ENCODE data around the gene CHCHD6.
"Not testable (repeated sequence)": the region's sequence is repeated elsewhere in the genome, so short reads cannot be mapped to it uniquely, and the experiment has no call there.

The CHCHD6 gene

GRCh38 chr3:126765187-126766069 lies 61.4 kb downstream of the CHCHD6 start:
- no peak for FAIRE-seq
- DNase-seq (ENCODE audit: low spot score): no peak

- FAIRE-seq (no peak), DNase-seq (ENCODE audit: low spot score) (no peak)
Measured at GRCh38 chr3:126766653-126767052, 62.6 kb downstream of the CHCHD6 start.

DNA sequence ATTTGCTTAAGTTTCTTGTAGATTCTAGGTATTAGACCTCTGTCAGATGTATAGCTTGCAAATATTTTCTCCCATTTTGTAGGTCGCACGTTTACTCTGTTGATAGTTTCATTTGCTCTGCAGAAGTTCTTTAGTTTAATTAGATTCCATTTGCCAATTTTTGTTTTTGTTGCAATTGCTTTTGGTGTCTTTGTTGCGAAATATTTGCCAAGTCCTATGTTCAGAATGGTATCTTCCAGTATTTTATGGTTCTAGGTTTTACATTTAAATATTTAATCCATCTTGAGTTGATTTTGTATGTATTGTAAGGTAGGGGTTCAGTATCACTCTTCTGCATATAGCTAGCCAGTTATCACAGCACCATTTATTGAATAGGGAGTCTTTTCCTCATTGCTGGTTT lies 64.9 kb downstream of the CHCHD6 start:
- no peak for DNase-seq (ENCODE audit: low spot score)
- no peak for FAIRE-seq

DNA sequence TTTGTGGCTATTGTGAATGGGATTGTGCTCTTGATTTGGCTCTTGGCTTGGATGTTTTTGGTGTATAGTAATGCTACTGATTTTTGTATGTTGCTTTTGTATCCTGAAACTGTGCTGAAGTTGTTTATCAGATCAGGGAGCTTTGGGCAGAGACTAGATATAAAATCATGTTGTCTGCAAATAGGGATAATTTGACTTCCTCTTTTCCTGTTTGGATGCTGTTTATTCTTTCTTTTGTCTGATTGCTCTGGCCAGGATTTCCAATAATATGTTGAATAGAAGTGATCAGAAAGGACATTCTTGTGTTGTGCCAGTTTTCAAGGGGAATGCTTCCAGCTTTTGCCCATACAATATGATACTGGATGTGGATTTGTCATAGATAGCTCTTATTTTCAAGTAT lies 66.1 kb downstream of the CHCHD6 start:
- FAIRE-seq: no peak
- DNase-seq (ENCODE audit: low spot score): no peak

GRCh38 chr3:126773167-126773566 lies 69.1 kb downstream of the CHCHD6 start:
- FAIRE-seq (no peak), DNase-seq (ENCODE audit: low spot score) (no peak)

GRCh38 chr3:126773783-126774182 lies 69.7 kb downstream of the CHCHD6 start:
- FAIRE-seq (no peak), DNase-seq (ENCODE audit: low spot score) (no peak)

DNA sequence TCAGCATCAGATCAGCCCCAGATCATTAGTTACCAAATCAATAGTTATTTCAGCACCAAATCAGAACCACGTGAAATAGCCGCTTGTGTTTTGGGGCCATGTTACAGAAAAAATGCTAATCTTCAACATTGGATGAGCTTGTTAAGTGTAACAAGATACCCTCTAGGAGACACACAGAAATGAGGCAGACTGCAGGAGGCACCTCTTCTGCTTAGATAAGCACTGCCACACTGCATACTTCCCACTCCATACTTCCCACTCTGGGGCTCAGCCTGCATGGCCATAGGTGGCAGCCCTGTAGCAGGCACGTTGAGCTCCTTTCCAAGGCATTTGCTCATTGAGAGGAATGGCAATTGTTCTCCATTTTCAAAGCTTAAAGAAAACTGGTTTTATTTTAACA lies 73.3 kb downstream of the CHCHD6 start:
- no peak for DNase-seq (ENCODE audit: low spot score)

GRCh38 chr3:126780666-126781065 lies 76.6 kb downstream of the CHCHD6 start:
- DNase-seq (ENCODE audit: low spot score) (no peak), FAIRE-seq (no peak)

More for the DNA sequence above, 73.3 kb downstream of the CHCHD6 start:
- FAIRE-seq: no peak

DNA sequence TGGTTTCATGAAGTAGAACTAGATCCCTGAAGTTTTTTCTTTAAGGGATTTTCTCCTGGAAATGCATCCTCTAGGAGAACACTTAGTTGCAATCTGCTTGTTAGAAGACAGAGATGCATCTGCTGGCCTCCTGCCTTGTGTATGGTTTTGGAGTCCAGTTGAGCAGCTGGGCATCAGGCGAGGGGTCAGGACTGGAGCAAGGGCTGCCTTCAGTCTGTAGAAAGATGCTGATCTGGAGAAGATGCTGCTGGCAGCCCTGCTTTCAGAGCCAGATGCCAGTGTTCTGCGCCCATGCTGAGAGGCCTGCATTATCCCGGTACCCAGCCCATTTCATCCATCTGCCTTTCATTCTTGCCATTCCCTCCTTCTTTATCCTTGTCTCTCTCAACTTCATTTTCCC lies 77.4 kb downstream of the CHCHD6 start:
- DNase-seq (ENCODE audit: low spot score) (no peak), FAIRE-seq (no peak)

DNA sequence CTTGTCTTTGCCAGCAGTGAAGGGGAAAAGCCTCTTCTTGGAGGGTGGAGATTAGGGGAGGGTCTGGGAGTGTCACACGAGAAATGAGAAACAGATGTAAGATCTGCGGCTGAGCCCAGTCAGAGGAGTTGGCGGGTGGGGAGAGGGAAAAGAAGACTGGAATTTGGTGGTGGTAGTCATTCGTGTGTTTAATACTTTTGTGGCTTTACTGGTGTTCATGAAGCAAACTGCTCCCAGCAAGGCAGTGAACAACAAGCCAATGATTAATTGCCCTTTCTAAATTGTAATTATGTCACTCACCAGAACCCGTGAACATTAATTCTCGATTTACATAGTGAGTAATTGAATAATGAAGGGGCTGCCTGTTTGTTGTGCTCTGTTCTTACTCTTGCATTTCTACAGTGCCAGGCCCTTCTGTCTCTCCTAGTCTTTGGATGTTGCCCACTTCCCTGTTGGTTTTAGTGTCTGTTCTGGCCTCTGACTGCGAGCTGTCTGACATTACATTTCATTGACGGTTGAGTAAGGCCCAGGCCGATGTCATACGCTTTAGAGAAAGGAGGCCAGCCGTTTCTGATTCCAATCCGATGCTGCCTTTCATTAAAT lies 78.0 kb downstream of the CHCHD6 start:
- DNase-seq (ENCODE audit: low spot score) (peak; percentile 66), FAIRE-seq (peak; percentile 84)

GRCh38 chr3:126782536-126782935 lies 78.5 kb downstream of the CHCHD6 start:
- peak; percentile 90 for FAIRE-seq

DNA sequence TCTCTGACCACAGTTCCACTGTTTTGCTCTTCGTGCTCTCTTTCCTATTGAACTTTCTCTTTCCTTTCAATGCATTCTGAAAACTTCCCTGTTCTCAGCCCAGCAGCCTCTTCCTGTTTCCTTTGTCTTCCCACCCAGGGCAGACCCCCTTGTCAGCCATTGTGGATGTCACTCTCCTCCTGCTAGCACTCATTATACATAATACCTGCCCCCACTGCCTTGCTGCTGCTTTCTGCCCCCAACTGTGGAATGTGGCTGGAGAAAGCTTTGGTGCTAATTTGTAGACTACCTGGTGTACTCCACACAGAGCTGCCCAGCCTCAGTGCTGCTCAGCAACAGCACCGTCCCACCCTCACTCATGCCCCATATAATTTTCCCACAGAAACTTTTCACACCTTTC lies 80.2 kb downstream of the CHCHD6 start:
- FAIRE-seq (no peak), DNase-seq (ENCODE audit: low spot score) (no peak)

More at GRCh38 chr3:126782536-126782935, 78.5 kb downstream of the CHCHD6 start:
- peak; percentile 89 for DNase-seq (ENCODE audit: low spot score)

DNA sequence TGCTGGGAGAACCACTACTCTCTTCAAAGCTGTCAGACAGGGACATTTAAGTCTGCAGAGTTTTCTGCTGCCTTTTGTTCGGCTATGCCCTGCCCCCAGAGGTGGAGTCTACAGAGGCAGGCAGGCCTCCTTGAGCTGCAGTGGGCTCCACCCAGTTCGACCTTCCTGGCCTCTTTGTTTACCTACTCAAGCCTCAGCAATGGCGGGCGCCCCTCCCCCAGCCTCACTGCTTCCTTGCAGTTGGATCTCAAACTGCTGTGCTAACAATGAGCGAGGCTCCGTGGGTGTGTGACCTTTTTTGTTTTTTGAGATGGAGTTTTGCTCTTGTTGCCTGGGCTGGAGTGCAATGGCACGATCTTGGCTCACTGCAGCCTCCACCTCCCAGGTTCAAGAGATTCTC lies 87.3 kb downstream of the CHCHD6 start:
- FAIRE-seq; DNase-seq (ENCODE audit: low spot score): not testable (repeated sequence)

- FAIRE-seq (no peak), DNase-seq (ENCODE audit: low spot score) (no peak)
Measured at GRCh38 chr3:126792998-126793397, 89.0 kb downstream of the CHCHD6 start.

DNA sequence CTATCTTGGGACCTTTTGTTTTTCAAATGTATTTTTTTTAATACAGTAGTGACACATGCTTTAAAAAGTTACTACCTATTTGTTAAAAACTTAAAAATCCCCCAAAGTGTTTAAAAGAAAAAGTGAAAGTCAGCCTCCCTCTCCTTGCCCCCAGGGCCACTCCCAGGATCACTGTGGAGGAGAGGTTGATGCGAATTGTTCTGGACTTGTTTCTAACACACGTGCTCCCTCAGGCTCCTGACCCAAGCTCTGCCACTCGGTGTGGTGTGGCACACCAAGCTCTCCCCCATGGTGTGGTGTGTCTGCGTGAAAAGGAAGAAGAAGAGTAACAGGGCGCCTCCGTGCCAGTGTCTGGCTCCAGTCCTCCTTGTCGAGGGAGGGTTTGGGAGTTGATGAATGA lies 93.5 kb downstream of the CHCHD6 start:
- DNase-seq (ENCODE audit: low spot score) (no peak), FAIRE-seq (no peak)

DNA sequence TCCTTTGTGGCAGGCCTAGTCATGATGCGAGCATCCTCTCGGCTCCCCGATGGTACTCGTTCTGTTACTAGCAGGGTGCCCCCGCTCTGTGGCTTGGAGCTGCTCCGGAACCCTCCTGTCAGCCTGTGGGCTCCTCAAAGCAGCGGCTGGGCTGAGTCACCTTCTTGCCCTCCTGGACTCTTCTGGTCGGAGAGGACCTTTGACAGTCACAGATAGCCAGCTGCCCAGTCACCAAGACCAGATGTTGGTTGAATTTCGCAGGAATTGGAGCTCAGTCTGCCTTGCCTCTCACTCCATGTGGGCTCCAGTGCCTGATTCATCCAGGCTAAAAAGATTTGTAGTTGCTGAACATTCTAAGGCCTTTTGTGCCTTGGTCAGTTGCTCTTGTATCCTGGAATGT lies 94.5 kb downstream of the CHCHD6 start:
- no peak for FAIRE-seq

GRCh38 chr3:126799099-126799498 lies 95.1 kb downstream of the CHCHD6 start:
- DNase-seq (ENCODE audit: low spot score) (no peak), FAIRE-seq (no peak)

More for the DNA sequence above, 94.5 kb downstream of the CHCHD6 start:
- DNase-seq (ENCODE audit: low spot score): no peak

GRCh38 chr3:126801312-126801711 lies 97.3 kb downstream of the CHCHD6 start:
- not testable (repeated sequence) for FAIRE-seq

DNA sequence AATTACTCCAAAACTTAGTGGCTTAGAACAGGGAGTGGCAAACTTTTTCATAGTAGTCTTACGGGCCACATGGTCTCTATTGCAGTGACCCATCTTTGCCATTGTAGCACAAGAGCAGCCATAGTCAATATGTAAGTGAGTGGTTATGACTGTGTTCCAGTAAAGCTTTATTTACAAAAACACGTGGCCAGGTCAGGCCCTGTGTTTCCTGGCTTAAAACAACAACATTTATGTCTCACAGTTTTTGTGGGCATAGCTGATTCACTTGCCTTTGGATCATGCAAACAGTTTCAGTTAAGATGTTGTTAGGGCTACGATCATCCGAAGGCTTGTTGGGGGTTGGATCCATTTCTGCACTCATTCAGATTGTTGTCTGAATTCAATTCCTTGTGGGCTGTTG lies 103.8 kb downstream of the CHCHD6 start:
- DNase-seq (ENCODE audit: low spot score): no peak

More at GRCh38 chr3:126801312-126801711, 97.3 kb downstream of the CHCHD6 start:
- not testable (repeated sequence) for DNase-seq (ENCODE audit: low spot score)

GRCh38 chr3:126811530-126811929 lies 107.5 kb downstream of the CHCHD6 start:
- DNase-seq (ENCODE audit: low spot score): no peak
- FAIRE-seq: no peak

More for the DNA sequence above, 103.8 kb downstream of the CHCHD6 start:
- FAIRE-seq: no peak

- no peak for FAIRE-seq
Measured at GRCh38 chr3:126816298-126816697, 112.3 kb downstream of the CHCHD6 start.

GRCh38 chr3:126816986-126817777 lies 113.1 kb downstream of the CHCHD6 start:
- no peak for DNase-seq (ENCODE audit: low spot score)
- no peak for FAIRE-seq

More at GRCh38 chr3:126816298-126816697, 112.3 kb downstream of the CHCHD6 start:
- DNase-seq (ENCODE audit: low spot score): no peak
